Endometrium (tissue), 2 donors: Measurements from ENCODE around the gene C11orf16.
"Not testable (repeated sequence)": the region's sequence is repeated elsewhere in the genome, so short reads cannot be mapped to it uniquely, and the experiment has no call there.

Experiments used
- FAIRE-seq: peaks from 2 replicates; lab custom pipeline; 2012; peaks lifted over from hg19 to GRCh38; lab: Jason Lieb, UNC
- donor health status: control.
- donor health status: control.

C11orf16 gene, protein sequence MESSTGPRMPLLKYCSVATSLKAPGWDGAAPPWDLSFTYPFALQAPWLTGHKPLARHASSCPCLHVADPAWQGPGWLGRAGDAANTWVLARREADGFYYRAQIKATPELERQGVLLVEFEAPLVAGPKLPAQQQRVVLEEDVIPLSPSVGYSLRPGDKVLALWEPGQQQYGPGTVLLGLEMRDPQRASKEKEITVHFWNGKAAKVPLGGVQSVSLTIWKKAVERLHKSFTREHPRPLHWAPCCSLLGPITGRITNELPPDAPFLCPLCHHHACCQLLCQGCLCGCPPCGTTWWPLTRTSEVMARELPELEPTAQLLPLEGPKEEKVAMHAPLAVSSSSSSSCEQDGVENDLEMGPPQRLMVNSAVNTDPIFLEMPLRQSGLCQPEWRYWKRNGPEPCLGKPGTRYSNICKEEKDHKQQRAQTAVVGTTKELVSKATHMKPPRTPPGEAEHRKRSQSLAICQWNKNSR

GRCh38 chr11:8932564-8933180 lies at the start of gene C11orf16:
Gene C11orf16 (minus strand): TSS chr11:8932947. CDS start chr11:8932308, 639 bp downstream.
- no peak for FAIRE-seq

DNA sequence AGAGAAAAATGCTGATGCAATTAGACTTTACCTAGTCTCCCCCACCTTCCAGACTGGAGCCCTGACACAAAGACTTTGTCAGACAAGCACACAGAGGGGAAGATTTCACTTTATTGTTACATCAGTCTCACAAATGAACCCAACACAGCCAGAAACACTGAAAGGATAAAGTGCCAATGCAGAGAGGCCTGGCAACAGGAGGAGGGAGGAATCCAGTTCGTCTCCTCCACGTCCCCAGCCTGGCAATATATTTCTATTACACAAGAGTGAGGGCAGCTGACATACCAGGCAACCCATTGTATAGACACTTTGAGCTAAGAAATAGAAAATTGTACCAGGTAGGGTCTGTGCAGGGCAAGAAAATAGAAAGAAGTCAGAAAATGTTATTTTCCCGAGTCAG lies 47.7 kb upstream of the C11orf16 start:
- FAIRE-seq, result no peak

DNA sequence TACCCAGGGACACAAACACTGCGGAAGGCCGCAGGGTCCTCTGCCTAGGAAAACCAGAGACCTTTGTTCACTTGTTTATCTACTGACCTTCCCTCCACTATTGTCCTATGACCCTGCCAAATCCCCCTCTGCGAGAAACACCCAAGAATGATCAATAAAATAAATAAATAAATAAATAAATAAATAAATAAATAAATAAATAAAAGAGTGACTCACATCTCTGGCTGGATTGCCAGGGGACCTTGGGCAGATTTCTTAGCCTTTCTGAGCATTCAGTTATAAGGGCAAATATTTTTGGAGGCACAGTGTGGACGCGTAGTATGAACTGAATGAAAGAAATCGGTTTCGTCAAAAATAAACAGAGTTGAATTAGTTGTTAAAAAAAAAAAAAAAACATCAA lies 46.6 kb upstream of the C11orf16 start:
- not testable (repeated sequence) for FAIRE-seq

- no peak for FAIRE-seq
These were observed 40.4 kb upstream of the C11orf16 start for GRCh38 chr11:8973121-8973520.

DNA sequence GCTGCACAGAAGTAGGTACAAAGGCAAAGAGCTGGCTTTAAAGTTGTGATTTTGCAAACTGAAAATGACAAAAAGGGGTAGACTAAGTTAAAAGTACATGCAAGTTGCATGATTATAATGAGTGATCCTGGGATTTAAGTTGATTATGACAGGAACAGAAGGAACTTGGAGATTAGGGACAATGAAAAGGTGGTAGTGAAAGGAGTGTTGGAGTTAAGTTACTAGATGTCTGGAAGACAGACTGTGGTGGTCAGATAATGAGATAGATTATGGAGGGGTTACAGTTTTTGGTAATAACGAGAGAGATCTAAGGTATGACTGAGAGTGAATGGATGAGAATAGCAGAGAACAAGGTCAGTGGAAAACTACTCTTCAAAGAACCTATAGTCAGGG lies 39.2 kb upstream of the C11orf16 start:
- FAIRE-seq, result no peak

- no peak for FAIRE-seq
These were observed 38.6 kb upstream of the C11orf16 start for GRCh38 chr11:8971196-8971923.

DNA sequence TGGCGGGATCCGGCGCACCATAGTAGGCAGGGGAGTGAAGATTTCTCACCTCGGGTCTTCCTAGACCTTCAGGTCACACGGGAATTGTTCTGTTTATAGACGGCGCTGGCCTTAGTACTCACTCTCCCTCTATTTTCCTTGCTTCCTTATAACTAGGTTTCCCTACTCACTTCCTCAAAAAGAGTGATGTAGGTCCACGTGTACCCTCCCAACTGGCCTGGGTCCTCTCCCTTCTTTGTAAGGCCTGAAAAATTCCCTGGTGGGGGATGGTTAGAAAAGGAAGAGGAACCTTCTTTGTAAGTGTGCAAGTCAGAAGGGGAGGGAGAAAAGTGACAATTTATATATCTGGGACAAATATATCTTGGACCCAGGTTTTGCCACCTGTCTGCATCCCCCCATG lies 34.4 kb upstream of the C11orf16 start:
- FAIRE-seq, result no peak

- FAIRE-seq, result no peak
These were observed 31.9 kb upstream of the C11orf16 start, which contains the start of gene TMEM9B for GRCh38 chr11:8964324-8965320. Gene TMEM9B (minus strand): TSS chr11:8964442. CDS start chr11:8964313, 129 bp downstream.

GRCh38 chr11:8963569-8964323 lies 31.0 kb upstream of the C11orf16 start:
- FAIRE-seq, result no peak

DNA sequence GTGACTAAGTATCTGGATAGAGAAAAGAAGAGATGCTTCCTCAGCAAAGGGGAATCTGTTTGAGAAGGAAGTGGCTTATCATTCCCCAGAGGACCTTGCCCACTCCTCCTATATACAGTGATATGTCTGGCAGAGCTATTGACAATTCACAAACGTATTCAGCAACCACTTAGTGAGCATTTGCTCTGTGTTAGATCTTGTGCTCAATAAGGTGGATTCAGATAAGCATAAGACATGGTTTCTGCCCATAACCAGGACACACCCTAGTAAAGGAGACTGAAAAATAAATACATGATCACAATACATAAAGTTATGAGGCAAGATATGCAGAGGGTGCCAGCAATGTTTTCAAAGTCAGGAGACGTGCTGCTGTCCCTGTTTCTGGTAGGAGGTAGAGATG lies 30.1 kb upstream of the C11orf16 start:
- no peak for FAIRE-seq

DNA sequence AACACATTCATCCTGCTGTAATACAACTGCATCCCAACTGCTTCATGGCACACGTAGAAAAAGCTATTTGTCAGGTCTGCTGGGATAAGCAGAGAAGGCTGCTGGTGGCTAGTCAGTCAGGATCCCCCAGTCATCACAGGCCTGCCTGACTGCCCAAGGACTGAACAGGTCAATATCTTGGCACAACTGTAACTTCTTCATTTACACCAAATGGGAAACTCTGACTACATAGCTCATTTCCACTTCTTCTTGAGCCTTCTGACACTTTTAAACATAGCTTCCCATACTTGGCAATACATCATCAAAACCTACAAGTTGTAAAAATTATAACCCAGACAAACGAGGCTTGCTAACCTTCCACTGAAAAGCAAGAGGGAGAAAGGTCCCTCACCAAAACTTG lies 28.7 kb upstream of the C11orf16 start:
- FAIRE-seq, result no peak

GRCh38 chr11:8959546-8960166 lies 26.9 kb upstream of the C11orf16 start:
- peak; percentile 79 for FAIRE-seq

DNA sequence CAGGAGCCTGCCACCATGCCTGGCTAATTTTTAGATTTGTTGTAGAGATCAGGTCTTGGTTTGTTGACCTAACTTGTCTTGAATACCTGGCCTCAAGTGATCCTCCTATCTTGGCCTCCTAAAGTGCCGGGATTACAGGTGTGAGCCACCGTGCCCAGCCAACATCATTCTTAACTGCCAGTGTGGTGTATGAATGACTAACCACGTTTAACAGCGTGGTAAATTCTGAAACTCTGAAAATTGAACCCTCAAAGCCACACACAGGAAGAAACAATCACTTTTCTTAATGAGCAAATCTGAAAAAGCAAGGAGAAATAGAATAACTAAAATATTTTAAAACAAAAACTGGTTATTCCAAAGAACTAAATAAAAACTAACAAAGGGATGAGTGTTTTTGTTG lies 24.1 kb upstream of the C11orf16 start:
- FAIRE-seq, result no peak

- no peak for FAIRE-seq
These were observed 16.1 kb upstream of the C11orf16 start for GRCh38 chr11:8948886-8949285.

GRCh38 chr11:8947230-8947943 lies 14.6 kb upstream of the C11orf16 start:
- no peak for FAIRE-seq

- no peak for FAIRE-seq
These were observed 9.8 kb upstream of the C11orf16 start, which contains the start of gene ASCL3 for GRCh38 chr11:8942518-8943066. Gene ASCL3 (minus strand): TSS chr11:8943016. CDS start chr11:8938161, 4,855 bp downstream.

DNA sequence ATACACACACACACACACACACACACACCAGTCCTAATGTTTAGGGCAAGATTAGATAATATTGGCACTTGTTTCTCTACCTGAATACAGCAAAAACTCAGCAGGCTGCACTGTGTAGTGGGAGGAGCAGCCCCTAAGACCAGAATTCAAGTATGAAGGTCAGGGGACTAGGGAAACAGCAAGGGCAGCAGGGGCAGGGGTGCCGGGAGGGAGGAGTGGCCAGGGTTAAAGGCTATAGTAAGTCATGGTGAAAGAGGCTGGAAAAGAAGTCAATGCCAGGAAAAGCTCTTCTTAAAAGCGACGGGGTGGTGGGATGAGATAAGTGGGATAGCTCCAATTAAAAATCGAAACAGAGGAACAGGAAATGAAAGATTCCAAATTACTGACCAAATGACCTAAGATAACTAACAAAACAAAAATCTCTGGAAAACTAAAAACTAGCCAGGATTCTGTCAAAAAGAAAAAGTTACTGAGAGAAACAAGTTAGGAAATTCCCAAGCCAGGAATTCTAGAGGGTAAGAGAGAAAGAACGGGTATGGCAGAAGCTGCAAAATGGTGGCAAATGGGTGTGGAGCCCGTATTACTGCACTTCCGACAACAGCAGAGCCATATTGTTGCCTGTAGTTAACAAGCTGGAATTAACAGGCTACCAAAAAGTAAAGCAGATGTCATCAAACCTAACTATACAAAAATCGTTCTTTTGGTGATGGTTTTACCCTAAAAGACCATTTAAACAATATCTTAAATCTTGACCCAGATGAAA lies 8.8 kb upstream of the C11orf16 start:
- no peak for FAIRE-seq

- FAIRE-seq, result no peak
These were observed 4.9 kb upstream of the C11orf16 start for GRCh38 chr11:8937659-8938058.
